ENCODE results near the gene CENPE.

DNA sequence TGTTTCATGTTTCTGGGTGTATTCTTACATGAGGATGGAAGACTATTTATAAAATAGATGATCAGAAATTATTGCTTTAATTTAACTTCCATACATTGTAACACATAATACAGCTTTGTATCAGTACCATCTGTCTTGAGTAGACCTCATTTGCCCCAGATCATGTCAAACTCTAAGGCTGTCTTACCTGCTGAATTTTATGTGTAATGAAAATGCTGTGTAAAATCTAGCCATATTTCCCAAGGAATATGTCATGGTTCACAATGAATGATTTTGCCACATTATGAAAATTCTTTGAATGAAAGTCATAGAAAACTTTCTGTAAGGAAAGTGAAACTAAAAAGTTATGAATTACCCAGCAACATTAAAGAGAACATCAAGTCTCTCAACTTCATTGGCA is 105.9 kb downstream of the CENPE start:
- TF ChIP-seq, protein P1, sequence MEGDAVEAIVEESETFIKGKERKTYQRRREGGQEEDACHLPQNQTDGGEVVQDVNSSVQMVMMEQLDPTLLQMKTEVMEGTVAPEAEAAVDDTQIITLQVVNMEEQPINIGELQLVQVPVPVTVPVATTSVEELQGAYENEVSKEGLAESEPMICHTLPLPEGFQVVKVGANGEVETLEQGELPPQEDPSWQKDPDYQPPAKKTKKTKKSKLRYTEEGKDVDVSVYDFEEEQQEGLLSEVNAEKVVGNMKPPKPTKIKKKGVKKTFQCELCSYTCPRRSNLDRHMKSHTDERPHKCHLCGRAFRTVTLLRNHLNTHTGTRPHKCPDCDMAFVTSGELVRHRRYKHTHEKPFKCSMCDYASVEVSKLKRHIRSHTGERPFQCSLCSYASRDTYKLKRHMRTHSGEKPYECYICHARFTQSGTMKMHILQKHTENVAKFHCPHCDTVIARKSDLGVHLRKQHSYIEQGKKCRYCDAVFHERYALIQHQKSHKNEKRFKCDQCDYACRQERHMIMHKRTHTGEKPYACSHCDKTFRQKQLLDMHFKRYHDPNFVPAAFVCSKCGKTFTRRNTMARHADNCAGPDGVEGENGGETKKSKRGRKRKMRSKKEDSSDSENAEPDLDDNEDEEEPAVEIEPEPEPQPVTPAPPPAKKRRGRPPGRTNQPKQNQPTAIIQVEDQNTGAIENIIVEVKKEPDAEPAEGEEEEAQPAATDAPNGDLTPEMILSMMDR (IDR thresholded peaks at IDR 0.05; ENCODE audit: control extremely low read depth in 1 of 3, insufficient read depth in 1 of 3, low read depth in 1 of 3, low read length in 3 of 3) = no peak
- TF ChIP-seq, protein P2, sequence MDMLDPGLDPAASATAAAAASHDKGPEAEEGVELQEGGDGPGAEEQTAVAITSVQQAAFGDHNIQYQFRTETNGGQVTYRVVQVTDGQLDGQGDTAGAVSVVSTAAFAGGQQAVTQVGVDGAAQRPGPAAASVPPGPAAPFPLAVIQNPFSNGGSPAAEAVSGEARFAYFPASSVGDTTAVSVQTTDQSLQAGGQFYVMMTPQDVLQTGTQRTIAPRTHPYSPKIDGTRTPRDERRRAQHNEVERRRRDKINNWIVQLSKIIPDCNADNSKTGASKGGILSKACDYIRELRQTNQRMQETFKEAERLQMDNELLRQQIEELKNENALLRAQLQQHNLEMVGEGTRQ (IDR thresholded peaks at IDR 0.05; ENCODE audit: low read length) = no peak
- no peak for TF ChIP-seq KDM5A (IDR thresholded peaks at IDR 0.05; ENCODE audit: low read length)
- no peak for TF ChIP-seq MAFK (IDR thresholded peaks at IDR 0.05; ENCODE audit: low read depth, low read length)
- TF ChIP-seq, protein P3, sequence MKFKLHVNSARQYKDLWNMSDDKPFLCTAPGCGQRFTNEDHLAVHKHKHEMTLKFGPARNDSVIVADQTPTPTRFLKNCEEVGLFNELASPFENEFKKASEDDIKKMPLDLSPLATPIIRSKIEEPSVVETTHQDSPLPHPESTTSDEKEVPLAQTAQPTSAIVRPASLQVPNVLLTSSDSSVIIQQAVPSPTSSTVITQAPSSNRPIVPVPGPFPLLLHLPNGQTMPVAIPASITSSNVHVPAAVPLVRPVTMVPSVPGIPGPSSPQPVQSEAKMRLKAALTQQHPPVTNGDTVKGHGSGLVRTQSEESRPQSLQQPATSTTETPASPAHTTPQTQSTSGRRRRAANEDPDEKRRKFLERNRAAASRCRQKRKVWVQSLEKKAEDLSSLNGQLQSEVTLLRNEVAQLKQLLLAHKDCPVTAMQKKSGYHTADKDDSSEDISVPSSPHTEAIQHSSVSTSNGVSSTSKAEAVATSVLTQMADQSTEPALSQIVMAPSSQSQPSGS (IDR thresholded peaks at IDR 0.05; ENCODE audit: low read length) = no peak
- TF ChIP-seq POLR2A (IDR thresholded peaks at IDR 0.05; ENCODE audit: control extremely low read depth in 1 of 2, low read depth in 2 of 2, low read length in 2 of 2) = no peak
- TF ChIP-seq JUN (IDR thresholded peaks at IDR 0.05; ENCODE audit: low read depth, low read length) = no peak
- TF ChIP-seq TAF1 (IDR thresholded peaks at IDR 0.05; ENCODE audit: low read depth, low read length) = no peak
- no peak for TF ChIP-seq CREB1 (IDR thresholded peaks at IDR 0.05)
- TF ChIP-seq POLR2AphosphoS5 (IDR thresholded peaks at IDR 0.05; ENCODE audit: low read depth, low read length) = no peak
- no peak for TF ChIP-seq PHF8 (conservative IDR thresholded peaks at IDR 0.05; ENCODE audit: low read depth, low read length)

Data from H1 (cell line).